NCI-H1105 (cell line): Measurements from ENCODE around the gene PGK1.
"Not testable (repeated sequence)": the region's sequence is repeated elsewhere in the genome, so short reads cannot be mapped to it uniquely, and the experiment has no call there.

ENCODE experiments used
- DNase-seq: peaks from one replicate; lab custom pipeline; 2025; lab: John Stamatoyannopoulos, UW

PGK1 gene

GRCh38 chrX:78116365-78116764, 12.3 kb downstream of the PGK1 start:
- no peak for DNase-seq

GRCh38 chrX:78116766-78117165, 12.7 kb downstream of the PGK1 start:
- DNase-seq: no peak

GRCh38 chrX:78118628-78119027, 14.6 kb downstream of the PGK1 start:
- no peak for DNase-seq

GRCh38 chrX:78119521-78120227, 15.6 kb downstream of the PGK1 start:
- no peak for DNase-seq

- no peak for DNase-seq
Measured at GRCh38 chrX:78123190-78123589, 19.1 kb downstream of the PGK1 start.

GRCh38 chrX:78124307-78124706, 20.3 kb downstream of the PGK1 start:
- DNase-seq: no peak

GRCh38 chrX:78125148-78125547, 21.1 kb downstream of the PGK1 start:
- DNase-seq: no peak

GRCh38 chrX:78125781-78126180, 21.7 kb downstream of the PGK1 start:
- not testable (repeated sequence) for DNase-seq

GRCh38 chrX:78129714-78130113, 25.7 kb downstream of the PGK1 start:
- DNase-seq: no peak

- no peak for DNase-seq
Measured at GRCh38 chrX:78130396-78130795, 26.3 kb downstream of the PGK1 start.

- no peak for DNase-seq
Measured at GRCh38 chrX:78131117-78131516, 27.1 kb downstream of the PGK1 start.

- no peak for DNase-seq
Measured at GRCh38 chrX:78133238-78133960, 29.4 kb downstream of the PGK1 start.

GRCh38 chrX:78139160-78140123, 35.4 kb downstream of the PGK1 start, which contains the start of gene TAF9B:
TAF9B (minus strand) TSS chrX:78139650; CDS start chrX:78139611, 39 bp downstream.
- DNase-seq: peak; percentile 73

- DNase-seq: no peak
Measured at GRCh38 chrX:78140206-78140605, 36.2 kb downstream of the PGK1 start.

- not testable (repeated sequence) for DNase-seq
Measured at GRCh38 chrX:78147002-78147540, 43.0 kb downstream of the PGK1 start.

GRCh38 chrX:78157373-78157772, 53.3 kb downstream of the PGK1 start:
- not testable (repeated sequence) for DNase-seq

GRCh38 chrX:78157846-78158245, 53.8 kb downstream of the PGK1 start:
- not testable (repeated sequence) for DNase-seq

- not testable (repeated sequence) for DNase-seq
Measured at GRCh38 chrX:78160711-78161110, 56.7 kb downstream of the PGK1 start.

- DNase-seq: not testable (repeated sequence)
Measured at GRCh38 chrX:78163175-78163574, 59.1 kb downstream of the PGK1 start.

- DNase-seq: no peak
Measured at GRCh38 chrX:78165425-78165824, 61.4 kb downstream of the PGK1 start.

GRCh38 chrX:78168065-78168464, 64.0 kb downstream of the PGK1 start:
- DNase-seq: no peak
